Vagina (tissue), 2 donors: ENCODE data around the gene CORO6.

Source experiments
- CTCF ChIP-seq, 3 experiments: fragments of 450-650 bp in 2 of 3; fragments of 200-600 bp in 1 of 3; sonication (generic) in 1 of 3; IDR thresholded peaks; one replicate each; pipeline ENCODE4 v1.5.1; 2017 to 2019; ENCODE audit warnings: antibody characterized with exemption in 3 of 3, mild to moderate bottlenecking in 2 of 3, moderate library complexity in 2 of 3
- POLR2AphosphoS5 ChIP-seq, 2 donors: sonication (generic); formaldehyde crosslinking; IDR thresholded peaks; one replicate each; pipeline ENCODE4 v1.9.0; 2017; ENCODE audit warnings: antibody characterized with exemption in 2 of 2, mild to moderate bottlenecking in 2 of 2, low read depth in 1 of 2; ENCODE audit not compliant: insufficient read depth in 1 of 2

GRCh38 chr17:29585080-29585751 is 37.5 kb downstream of the CORO6 start:
- no peak for TF ChIP-seq CTCF (IDR thresholded peaks at IDR 0.05)
- TF ChIP-seq POLR2AphosphoS5 (IDR thresholded peaks at IDR 0.05; ENCODE audit: insufficient read depth in 1 of 2, low read depth in 1 of 2) = no peak
